GM12875 (cell line): ENCODE data around the gene SEPHS2.
A peak's percentile ranks its signal among the peaks of the same experiment; 100 is the strongest.

Experiments
- H3K4me3 ChIP-seq: one replicate; pipeline ENCODE4 v1.5.1; 2011; ENCODE audit warnings: low read depth, low read length, control low read depth
- TF ChIP-seq, protein P1 (sequence below): IDR thresholded peaks from 2 replicates; pipeline ENCODE4 v1.5.1; 2011; ENCODE audit warnings: low read depth, mild to moderate bottlenecking, control low read depth, inconsistent platforms, low read length, moderate library complexity, borderline replicate concordance; ENCODE audit not compliant: insufficient read depth

SEPHS2 gene

DNA sequence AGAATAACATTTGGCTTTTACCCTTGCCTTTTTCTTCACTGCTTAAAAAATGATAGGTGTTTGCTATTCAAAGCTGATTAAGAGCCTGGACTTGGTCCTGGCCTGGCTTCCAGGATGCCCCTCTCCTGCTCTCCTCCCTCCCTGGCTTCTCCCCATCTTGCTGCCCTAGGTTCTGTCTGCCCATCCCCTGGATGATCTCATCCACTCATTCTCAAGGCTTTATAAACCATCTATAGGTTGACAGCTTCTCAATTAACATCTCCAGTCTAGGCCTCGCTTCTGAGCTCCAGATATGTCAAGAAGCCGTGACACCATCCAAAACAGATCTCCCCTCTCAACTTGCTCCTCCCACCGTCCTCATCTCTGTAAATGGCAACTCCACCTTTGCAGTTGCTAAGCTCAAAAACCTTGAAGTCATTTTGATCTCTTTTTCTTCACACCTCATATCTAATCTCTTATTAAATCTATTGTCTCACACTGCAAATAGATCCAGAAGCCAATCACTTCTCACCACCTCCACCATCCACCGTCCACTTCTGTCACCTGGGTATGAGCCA is 29.5 kb downstream of the SEPHS2 start:
- H3K4me3 ChIP-seq = no peak overlapping the region
- TF ChIP-seq, protein P1, sequence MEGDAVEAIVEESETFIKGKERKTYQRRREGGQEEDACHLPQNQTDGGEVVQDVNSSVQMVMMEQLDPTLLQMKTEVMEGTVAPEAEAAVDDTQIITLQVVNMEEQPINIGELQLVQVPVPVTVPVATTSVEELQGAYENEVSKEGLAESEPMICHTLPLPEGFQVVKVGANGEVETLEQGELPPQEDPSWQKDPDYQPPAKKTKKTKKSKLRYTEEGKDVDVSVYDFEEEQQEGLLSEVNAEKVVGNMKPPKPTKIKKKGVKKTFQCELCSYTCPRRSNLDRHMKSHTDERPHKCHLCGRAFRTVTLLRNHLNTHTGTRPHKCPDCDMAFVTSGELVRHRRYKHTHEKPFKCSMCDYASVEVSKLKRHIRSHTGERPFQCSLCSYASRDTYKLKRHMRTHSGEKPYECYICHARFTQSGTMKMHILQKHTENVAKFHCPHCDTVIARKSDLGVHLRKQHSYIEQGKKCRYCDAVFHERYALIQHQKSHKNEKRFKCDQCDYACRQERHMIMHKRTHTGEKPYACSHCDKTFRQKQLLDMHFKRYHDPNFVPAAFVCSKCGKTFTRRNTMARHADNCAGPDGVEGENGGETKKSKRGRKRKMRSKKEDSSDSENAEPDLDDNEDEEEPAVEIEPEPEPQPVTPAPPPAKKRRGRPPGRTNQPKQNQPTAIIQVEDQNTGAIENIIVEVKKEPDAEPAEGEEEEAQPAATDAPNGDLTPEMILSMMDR = no peak

DNA sequence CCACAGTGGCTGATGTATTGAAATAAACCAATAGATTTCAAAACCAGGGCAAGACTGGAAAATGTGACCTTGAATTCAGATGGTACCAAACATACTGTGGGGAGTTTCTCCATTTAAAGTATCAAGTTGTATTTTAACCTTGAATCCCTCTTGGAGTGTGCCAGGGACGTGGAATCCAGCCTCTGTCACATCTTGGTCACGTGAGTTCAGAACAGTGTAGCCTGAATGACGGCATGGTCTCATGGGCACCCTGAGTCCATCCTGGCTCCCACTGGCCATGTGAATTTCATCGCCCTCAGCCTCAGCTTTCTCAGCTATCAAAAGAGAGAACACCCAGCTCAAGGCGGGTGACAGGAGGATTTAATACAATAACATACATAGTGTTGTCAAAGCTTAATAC is 31.5 kb downstream of the SEPHS2 start:
- TF ChIP-seq, protein P1 = no peak
- H3K4me3 ChIP-seq = no peak overlapping the region

DNA sequence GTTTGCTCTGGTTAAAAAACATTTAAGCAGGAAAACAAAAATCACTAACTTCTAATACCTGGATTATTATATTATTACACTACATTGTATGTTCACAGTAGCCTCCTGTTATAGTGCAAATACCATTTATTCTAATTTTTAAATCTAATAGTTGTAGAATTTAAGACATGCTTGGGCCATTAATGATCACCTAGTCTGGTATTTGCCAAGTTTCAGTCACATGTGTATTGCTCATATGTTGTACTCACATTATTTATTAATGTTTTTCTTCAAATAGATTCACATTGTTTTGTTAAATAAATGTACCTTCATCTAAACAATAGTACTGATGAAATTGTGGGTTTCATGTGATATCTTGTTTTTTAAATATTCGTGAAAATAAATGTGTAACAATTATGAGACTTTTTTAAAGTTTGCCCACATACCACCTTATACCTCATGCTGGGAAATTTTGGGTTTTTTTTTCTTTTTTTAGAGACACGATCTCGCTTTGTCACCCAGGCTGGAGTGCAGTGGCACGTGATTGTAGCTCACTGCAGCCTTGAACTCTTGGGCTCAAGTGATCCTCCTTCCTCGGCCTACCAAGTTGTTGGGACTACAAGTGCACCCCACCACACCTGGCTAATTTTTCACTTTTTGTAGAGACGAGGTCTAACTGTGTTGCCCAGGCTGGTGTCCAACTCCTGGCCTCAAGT is 32.4 kb downstream of the SEPHS2 start:
- no peak overlapping the region for H3K4me3 ChIP-seq
- TF ChIP-seq, protein P1 = no peak

DNA sequence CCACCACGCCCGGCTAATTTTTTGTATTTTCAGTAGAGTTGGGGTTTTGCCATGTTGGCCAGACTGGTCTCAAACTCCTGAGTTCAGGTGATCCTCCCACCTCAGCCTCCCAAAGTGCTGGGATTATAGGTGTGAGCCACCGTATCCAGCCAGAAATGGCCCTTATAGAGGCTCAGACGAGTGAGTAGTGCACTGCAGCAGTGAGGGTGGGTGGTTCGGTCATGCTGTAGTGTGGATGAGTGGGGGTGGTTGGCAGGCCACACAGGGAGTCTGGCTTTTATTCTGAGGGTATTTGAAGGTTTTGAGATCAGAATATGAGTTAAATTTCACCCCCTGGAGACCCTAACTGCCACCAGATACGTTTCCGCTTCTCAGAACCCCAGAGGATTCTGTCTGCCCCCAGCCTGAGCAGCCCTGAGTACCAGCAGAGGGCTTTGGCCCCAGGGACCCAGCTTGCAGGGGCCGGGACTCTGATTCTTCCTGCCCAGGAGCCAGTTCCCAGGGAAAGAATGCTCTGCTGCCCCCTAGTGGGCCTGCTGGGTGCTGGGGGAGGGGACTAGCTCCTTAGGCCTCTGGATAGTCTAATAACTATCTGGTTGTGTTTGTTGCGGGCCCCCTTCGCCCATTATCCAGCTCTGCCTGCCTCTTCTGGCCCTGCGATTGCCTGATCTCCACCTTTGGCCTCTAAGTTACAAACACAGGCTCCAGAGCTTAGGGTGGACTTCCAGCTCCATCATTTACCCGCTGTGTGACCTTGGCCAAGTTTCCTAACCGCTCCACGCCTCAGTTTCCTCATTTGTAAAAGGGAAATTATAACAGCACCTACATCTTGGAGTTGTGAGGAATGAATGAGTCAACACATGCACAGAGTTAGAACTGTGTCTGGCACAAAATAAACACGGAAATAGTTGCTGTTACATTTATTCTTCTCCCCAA is 36.3 kb downstream of the SEPHS2 start:
- TF ChIP-seq, protein P1 = peak; percentile 93
- H3K4me3 ChIP-seq = no peak overlapping the region

DNA sequence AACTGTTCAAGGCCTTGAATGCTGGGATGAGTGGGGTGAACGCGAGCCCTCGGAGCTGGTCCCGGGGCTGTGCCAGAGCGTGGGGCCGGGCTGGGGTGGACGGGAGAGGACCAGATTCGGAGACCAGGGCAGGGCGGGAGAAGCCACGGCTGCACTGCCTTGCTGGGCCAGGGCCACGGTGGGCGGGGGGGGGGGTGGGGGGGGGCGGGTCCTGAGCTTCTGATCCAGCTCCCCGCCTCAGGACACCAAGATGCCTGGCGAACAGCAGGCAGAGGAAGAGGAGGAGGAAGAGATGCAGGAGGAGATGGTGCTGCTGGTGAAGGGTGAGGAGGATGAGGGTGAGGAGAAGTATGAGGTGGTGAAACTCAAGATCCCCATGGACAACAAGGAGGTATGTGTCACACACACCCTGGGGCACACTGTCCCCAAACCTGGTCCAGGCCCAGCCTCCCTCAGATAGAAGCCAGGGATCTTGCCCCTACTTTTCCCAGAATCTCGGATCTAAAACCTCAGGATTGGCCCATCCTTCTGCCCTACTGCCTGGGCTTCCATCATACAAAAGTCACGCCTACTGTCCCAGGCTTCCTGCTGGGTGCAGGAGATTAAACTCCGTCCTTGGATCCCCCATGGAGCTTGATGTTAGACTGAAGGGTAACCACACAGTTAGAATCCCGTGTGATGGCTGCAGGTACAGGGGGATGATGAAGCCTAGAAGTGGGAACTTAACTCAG is 37.7 kb downstream of the SEPHS2 start:
- TF ChIP-seq, protein P1 = no peak
- peak overlapping the region; percentile 72 for H3K4me3 ChIP-seq

DNA sequence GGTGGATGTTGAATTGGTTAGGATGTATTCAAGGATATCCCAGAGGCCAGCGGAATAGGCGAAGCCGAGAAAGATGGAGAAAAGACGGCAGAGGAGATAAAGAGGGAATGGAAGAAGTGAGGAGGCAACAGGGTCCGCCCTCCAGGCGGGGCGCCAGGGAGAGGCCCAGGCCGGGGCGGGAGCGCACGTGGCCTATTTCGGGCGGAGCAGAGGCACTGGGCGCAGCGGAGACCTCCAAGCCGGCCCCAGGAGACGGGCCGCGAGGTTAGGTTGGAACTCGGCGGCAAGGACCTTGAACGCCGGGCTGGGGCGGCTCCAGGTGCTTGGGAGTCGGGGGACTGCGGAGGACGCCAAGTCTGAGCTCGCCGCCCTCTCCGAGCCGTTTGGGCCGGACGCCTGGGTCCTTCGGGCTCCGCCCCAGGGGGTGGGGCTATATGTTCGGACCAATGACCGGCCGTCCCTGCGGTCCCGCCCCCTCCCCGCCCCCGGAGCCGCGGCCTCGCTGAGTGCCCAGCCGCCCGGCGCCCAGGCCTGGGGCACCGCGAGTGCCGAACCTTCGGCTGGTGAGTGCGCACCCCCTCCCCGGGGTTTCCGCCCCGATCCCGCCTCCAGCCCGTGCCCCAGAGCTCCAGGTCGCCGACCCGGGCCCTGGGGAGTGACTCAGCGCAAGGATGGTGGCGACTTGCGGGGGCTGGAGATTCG is 38.4 kb downstream of the SEPHS2 start, which contains the start of gene ZNF771:
Gene ZNF771, plus strand, starts transcription at position 505 of the 702 bp plus-strand sequence. CDS start 448 bp downstream, outside the sequence.
- peak within 1 kb of the TSS; percentile 72 for H3K4me3 ChIP-seq
- TF ChIP-seq, protein P1 = 0 out of 2 replicates have a peak, but pooled peaks have one; percentile 3
